GM19239 (cell line): ENCODE measurements around the gene ADAP1.
"Not testable (repeated sequence)": the region's sequence is repeated elsewhere in the genome, so short reads cannot be mapped to it uniquely, and the experiment has no call there.

Source experiments
- DNase-seq: peaks from one replicate; pipeline ENCODE4 v3.0.0; 2011; ENCODE audit warnings: low spot score; ENCODE audit not compliant: insufficient read length
- FAIRE-seq: peaks from 2 replicates; lab custom pipeline; 2011; peaks lifted over from hg19 to GRCh38; lab: Jason Lieb, UNC

Gene ADAP1

DNA sequence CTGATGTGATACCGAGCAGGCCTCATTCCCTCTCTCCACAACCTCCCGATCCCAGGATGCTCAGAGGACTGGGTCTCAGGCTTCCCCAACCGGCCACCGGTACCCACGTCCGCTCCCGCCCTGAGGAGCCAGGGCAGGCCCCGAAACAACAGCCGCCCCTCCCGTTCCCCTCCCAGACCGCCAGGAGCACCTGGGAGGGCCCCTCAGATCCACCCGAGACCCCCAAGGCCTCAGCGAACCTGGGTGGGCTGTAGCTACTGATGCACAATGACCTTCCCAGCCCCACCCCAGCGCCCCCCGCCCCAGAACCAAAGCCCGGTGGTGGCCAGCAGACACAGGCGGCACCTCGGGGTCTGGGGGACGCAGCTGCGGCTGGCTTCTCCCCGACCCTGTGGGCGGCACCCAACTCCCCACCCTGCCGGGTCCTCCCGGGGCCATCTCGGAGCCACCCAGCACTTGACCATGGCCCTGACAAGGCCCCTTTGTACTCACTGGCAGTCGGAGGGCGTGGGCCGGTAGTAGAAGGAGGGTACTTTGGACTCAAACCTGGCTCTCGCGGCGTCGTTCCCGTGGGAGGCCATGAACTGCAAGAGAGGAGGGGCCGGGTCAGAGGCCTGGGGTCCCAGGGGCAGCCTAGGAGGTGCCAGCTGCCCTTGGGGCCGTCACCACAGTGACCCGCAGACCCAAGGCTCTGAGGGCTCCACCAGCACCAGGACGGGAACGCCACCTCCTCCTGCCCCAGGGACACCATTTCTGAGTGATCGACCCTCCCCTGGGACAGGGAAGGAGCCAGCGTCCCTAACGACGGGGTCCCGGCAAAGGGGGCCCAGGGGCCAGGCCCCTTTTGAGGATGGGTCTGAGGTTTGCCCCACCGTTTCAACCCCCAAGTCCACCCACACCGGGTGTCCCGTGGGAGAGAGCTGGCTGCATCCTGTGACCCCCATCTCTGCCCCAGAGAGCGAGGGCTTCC is 28.1 kb downstream of the ADAP1 start:
- FAIRE-seq (no peak), DNase-seq (no peak)

DNA sequence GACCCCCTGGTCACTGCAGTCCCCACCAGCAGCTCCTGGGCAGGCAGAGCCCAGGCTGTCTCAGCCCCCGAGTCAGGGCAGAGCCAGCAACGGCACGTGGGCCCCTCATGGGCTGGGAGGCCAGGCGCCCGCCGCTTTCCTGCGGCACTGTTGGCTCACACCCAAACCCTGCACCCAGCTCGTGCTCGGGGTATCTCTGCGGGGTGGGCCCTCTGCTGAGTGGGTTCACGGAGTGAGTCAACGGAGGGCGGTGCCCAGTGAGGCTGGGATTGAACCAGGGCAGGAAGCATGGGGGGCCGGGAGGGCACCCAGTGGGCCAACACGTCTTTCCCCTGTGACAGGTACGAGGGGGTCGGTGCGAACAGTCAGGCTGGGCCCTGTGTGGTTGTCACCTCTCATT is 28.9 kb downstream of the ADAP1 start:
- FAIRE-seq (no peak), DNase-seq (no peak)

DNA sequence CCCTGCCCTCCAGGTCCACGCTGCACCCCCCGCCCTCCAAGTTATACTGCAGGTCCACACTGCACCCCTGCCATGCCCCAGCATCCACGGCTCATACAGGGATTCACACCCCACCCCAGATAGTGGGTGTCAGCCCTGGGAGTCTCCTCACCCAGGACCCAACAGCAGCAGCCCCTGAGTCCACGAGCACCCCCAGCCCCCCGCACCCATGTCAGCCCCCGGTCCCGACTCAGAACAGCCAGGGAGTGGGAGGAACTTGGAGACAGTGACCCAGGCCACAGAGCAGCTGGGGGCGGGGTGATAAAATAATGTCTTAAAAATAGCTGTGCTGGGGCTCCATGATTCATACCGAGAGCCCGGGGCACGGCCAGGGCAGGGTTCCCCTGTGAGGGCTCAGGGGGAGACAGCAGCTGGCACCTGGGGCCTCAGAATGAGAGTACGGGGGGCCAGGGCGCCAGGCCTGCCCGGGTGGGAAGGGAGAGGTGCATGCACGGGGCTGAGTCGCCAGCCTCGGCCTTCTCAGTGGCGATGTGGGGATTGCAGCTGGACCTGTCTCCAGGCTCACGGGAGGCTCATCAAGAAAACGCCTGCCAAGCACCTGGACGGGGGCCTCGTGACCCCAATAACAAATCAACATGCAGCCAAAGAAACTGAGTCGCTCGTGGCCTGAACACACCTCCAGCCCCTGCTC is 29.8 kb downstream of the ADAP1 start:
- peak; percentile 94 for FAIRE-seq
- peak; percentile 80 for DNase-seq

GRCh38 chr7:924042-924441 is 30.4 kb downstream of the ADAP1 start:
- not testable (repeated sequence) for FAIRE-seq, DNase-seq

- DNase-seq (peak; percentile 98), FAIRE-seq (peak; percentile 100)
Measured at GRCh38 chr7:923108-924041, 31.1 kb downstream of the ADAP1 start.

- FAIRE-seq (no peak), DNase-seq (peak; percentile 50)
Measured at GRCh38 chr7:922334-923107, 32.0 kb downstream of the ADAP1 start.

- peak; percentile 71 for FAIRE-seq
- no peak for DNase-seq
Measured at GRCh38 chr7:921581-922333, 32.7 kb downstream of the ADAP1 start.

GRCh38 chr7:921071-921461 is 33.4 kb downstream of the ADAP1 start:
- FAIRE-seq, result no peak
- no peak for DNase-seq

GRCh38 chr7:920351-921070 is 34.0 kb downstream of the ADAP1 start:
- no peak for DNase-seq
- FAIRE-seq, result no peak

- no peak for FAIRE-seq
- no peak for DNase-seq
Measured at GRCh38 chr7:919924-920341, 34.5 kb downstream of the ADAP1 start.

DNA sequence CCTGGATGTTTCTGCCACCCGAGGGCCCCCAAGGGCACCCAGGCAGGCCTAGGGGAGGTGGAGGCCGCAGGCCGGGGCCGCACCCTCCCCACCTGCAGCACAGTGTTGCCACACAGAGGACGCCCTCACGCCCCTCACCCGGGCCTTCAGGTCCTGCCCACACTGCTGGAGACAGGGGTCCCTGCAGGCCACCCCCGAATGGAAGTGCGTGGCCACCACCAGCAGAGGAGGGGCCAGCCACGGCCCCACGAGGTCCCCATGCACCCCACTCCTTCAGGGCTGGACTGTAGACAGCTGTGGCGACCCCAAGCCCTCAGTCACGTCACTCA is 35.4 kb downstream of the ADAP1 start:
- DNase-seq (no peak), FAIRE-seq (no peak)

DNA sequence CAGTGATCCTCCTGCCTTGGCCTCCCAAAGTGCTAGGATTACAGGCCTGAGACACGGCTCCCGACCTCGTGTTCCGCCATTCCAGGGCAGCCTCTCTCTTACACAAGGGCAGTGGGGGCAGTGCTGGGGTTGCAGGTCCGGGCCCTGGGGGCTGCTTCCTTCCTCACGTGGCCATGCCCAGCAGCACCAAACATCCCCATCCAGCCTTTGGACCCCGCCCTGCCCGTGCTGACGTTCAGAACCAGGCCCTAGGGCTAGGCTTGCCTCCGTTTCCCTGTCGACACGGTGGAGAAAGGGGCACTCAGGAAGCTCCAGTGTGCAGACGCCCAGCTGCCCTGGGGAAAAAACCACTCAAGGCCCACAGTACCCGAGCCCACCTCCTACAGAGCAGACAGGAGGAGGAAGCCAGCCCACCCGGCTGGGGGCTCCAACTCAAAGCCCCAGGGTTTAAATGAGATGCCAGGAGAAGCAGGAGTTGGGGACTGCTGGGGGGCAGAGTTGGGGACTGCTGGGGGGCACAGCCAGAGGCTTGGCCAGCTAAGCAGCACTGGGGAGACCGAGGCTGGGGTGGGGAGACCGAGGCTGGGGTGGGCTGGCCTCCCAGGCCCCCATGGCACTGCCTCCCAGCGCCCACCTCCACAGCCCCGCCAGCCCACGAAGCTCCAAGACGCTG is 35.9 kb downstream of the ADAP1 start:
- FAIRE-seq (no peak), DNase-seq (no peak)

- FAIRE-seq (no peak), DNase-seq (no peak)
Measured at GRCh38 chr7:918118-918425, 36.4 kb downstream of the ADAP1 start.

DNA sequence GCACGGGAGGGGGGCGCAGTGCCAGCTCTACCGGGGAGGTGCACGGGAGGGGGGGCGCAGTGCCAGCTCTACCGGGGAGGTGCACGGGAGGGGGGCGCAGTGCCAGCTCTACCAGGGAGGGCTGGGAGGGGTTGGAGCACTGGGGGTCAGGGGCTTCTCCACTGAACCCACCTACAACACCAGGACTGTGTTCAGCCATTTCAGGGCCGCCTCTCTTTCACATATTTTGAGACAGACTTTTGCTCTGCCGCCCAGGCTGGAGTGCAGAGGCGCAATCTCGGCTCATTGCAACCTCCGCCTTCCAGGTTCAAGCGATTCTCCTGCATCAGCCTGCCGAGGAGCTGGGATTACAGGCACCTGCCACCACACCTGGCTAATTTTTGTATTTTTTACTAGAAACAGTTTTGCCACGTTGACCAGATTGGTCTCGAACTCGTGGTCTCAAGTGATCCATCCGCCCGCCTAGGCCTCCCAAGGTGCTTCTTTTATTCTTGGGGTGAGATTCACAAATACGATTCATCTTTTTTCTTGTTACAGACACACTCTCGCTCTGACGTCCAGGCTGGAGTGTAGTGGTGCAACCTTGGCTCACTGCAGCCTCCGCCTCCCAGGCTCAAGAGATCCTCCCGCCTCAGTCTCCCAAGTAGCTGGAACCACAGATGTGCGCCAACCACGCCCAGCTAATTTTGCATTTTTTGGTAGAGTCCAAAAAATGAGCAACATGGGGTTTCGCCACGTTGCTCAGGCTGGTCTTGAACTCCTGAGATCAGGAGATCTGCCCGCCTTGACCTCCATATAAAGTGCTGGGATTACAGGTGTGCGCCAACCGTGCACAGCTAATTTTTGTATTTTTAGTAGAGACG is 37.0 kb downstream of the ADAP1 start:
- FAIRE-seq (no peak), DNase-seq (no peak)

- DNase-seq (no peak), FAIRE-seq (no peak)
Measured at GRCh38 chr7:916291-916941, 38.1 kb downstream of the ADAP1 start.
